Suppressor macrophage treated with lipopolysaccharide for 4 hours (primary cell): ENCODE data around the gene MARCHF6.
"Not testable (repeated sequence)": the region's sequence is repeated elsewhere in the genome, so short reads cannot be mapped to it uniquely, and the experiment has no call there.

Source experiments
- DNase-seq: peaks from one replicate; pipeline ENCODE4 v3.0.0-alpha.2; 2020

The MARCHF6 gene

DNA sequence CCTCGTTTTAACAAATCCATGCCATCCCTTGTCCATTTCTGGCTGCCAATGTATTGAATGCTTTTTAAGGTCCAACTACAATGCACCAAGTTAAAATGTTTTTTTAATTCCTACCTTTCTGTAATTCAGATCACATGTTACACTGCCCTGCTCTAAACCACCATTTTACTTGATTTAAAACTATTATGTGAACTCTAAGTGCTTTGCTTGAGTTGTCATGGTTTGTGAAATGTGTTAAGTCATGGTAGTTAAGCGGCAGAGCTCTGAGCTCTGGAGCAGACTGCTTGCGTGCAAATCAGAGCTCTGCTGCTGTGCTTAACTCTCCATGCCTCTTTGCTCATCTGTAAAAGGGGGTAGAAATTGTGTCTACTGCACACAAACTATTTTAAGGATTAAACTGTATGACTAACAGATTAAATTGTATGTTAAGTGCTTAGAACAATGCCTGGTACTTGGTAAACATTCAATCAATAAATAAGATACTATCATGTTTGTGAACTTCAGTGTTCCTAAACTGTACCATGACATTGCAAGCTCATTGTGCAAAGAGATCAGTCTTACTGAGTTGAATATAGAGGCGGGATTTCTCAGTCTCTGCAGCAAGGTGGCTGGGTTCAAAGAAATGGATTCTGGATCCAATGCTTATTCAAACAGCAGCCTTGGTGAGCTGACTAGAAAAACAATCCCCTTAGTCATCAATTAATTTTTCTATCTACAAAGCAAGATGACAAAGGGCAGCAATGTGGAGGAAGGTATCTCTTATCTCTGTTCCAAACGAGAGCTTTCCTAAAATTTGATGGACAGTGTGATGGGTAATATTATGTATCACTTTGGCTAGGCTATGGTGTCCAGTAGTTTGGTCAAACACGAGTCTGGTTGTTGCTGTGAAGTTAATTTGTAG, 29.7 kb upstream of the MARCHF6 start:
- DNase-seq: no peak

DNA sequence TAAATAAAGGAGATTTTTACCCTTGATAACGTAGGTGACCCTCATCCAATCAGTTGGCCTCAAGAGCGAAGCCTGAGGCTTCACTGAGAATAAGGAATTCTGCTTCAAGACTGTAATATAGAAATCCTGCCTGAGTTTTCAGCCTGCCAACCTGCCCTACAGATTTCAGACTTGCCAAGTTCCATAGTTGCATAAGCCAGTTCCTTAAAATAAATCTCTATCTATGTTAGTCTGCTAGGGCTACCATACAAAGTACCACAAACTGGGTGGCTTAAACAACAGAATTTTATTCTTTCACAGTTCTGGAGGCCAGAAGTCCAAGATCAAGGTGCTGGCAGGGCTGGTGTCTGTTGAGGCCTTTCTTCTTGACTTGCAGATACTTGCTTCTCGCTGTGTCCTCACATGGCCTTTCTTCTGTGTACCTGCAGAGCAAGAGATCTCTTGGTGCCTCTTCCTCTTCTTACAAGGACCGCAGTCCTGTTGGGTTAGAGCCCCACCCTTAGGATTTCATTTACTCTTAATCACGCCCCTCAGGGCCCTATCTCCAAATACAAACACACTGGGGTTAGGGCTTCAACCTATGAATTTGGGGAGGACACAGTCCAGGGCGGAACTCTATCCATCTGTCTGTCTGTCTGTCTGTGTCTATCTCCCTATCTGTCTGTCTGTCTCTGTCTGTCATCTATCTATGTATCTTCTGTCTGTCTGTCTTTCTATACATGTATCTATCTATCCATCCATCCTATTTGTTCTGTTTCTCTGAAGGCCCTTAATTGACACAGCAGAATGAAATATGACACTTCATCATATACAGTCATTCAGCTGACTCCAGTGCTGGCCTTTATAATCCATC, 28.8 kb upstream of the MARCHF6 start:
- DNase-seq: no peak

DNA sequence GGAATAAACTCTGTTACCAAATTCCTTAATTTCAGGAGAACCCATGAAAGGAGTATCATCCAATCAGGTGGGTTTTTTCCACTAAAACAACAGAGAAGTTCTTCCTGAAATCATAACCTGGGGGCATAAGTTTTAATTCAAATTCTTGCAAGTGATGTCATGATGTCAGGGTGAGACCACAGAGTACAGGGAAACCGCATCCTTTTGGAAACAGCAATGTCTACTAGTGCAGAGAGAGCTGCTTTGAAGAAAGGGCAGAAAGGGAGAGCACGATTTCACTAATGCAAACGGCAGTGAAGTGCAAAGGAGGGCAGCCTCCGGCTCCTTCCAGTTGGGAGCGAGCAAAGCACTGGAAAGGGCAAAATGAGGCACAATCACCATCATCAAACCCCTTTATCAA, 25.2 kb upstream of the MARCHF6 start:
- no peak for DNase-seq

DNA sequence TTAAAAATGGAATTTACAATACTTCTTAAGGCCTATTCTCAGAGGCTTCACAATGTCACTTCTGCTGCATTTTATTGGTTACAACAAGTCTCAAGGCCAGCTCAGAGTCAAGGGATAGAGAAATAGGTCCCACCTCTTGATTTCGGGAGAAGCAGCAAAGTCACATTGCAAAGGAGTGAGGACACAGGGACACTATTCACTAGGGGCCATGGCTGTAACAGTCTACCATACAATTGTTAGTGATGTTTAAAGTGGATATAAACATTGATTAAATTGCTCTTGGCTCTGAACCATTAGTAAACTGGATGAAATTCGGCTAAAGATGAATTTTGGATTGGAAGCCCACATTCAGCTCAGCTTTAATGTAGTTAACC, 24.1 kb upstream of the MARCHF6 start:
- DNase-seq: no peak

DNA sequence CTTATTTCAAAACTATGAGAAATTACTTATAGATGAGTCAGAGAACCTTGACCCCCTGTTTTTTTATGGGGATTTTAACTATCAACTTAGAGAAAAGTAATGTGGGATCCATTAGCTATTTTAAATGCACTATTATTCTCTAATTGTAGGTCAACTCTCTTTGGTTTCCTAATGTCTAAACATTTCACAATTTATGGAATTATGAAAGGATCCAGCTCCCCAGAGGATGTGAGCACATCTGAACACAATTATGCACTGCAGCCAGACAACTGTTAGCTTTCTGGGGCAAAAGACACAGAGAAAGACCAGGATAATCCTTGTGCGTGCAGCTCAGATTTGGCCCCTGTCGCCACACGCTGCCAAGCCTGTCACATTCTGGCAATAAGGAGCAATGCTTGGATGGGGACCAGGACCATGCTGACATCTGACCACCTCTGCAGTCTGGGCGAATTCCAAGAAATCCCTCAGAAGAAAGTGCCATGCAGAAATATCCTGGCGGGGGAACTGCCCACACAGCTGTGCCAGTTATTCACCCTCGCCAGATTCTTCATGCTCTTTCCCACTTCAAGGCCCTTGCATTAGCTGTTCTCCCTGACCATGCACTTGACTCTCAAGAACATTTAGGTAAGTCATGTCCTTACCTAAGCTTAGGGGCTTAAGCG, 23.5 kb upstream of the MARCHF6 start:
- DNase-seq: no peak

DNA sequence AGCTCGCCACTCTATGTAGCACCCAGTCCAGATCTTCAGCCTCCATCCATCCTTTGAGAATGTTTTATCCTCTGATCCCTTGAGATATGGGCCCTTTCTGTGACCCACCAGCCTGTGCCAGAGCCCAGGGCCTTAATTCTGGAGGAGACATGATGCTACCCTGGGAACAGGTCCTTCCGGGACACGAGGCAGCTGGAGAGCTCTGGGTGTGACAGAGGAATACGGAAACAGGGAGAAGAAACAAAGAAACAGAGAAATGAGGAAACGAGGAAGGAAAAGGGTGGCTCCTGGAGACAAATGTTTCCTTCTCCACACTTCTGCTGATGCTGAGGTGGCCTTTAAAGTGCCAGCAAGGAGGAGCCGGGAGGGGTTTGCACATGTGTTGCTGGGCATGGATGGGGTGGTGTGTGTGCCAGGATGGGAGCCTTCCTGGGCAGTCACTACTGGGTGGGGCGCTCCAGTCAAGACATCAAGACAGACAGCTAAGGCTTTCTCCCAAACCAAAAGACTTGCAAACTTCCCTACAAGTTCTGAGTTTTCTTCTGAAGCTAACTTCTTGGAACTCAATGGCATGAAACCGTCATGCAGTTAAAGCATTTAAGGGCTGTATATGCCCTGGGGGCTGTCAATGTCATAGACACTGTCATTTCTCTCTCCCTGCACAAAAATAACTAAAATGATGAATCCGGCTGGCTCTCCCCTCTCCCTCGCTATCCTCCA, 22.8 kb upstream of the MARCHF6 start:
- no peak for DNase-seq

DNA sequence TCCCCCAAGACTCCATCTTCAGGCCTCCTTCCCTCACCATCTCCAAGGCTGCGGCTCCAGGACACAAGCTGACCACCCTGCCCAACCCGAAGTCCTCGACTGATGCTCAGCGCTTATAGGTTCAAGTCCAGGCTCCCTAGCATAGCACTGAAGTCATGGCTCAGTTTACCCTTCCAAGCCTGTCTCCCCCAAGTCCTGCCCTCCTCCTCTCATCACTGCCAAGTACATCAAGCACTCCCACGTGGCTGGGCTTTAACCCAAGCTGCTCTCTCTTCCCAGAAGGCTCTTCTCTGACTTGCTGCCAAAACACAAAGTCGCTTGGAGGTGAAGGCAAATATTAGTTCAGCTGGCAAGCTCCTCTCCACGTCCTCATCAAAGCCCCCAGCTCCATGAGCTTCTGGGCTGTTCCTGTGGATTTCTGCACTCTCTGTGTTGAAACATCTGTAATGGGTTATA, 22.1 kb upstream of the MARCHF6 start:
- no peak for DNase-seq

DNA sequence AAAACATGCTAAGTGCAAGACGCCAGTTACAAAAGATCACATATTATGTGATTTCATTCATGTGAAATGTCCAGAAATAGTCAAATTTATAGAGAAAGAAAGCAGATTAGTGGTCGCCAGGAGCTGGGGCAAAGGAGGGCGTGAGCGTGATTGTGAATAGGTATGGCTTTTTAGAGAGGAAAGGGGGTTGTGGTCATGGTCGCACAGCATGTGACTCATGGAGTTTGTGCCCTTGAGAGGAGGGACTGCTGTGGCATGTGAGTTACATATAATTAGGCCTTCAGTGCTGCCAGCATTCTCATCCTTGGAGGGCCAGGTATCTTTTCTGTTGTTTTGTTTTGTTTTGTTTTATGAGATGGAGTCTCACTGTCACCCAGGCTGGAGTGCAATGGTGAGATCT, 21.2 kb upstream of the MARCHF6 start:
- DNase-seq: no peak

DNA sequence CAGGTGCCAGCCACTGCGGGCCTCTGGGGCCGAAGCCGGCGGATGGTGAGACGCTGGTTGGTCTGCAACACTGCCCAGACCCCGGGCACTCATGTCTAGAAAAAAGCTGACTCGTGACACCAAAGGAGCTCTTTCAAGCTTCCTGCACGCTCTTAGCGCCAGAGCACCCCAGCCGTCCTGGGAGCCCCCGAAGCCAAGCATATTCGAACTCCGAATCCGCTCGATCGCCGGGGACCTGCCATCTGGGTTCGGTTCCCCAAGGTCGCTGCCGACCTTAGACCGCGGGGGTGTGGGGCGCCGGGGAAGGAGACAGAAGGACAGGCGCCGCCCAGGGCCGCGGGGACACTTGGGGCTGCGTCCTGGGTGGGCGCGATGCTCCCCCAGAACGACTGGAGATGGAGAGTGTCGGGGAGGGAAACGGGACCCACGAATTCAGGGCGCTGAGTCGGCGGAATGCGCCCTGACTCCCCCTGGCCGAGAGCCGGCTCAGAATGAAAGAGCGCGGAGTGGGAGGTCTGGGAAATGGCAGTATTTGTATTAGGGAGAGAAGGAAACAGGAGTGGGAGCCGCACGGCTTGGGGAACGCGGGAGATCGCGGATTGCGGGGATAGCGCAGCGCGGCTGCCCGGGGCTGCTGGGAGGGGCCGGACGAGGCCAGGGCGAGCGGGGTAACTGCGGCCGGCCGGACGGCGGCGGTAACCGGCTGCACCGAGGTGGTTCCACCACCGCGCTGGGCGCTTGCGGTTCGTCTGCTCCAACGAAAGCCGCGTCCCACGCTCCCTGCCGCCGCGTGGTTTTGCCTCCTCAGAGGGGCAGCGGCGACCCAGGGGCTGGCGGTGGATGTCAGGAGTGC, 20.1 kb upstream of the MARCHF6 start:
- DNase-seq: peak; percentile 39

DNA sequence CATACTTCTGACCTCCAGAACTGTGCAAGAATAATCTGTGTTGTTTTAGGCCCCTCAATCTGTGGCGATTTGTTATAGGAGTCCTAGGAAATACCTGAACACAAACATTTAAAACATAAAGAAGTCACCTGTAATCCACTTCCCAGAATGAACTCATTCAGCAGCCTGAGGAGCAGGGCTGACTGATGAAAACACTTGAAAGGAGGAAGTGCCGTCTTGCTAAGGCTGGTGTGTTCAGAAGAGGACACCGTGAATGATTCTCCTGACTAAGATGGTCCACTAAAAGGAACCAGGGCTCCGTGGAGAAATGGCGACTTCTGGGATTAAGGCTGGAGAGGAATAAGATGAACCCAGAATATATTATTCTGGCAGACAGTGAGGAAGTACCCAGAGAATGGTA, 18.7 kb upstream of the MARCHF6 start:
- DNase-seq: peak; percentile 32

DNA sequence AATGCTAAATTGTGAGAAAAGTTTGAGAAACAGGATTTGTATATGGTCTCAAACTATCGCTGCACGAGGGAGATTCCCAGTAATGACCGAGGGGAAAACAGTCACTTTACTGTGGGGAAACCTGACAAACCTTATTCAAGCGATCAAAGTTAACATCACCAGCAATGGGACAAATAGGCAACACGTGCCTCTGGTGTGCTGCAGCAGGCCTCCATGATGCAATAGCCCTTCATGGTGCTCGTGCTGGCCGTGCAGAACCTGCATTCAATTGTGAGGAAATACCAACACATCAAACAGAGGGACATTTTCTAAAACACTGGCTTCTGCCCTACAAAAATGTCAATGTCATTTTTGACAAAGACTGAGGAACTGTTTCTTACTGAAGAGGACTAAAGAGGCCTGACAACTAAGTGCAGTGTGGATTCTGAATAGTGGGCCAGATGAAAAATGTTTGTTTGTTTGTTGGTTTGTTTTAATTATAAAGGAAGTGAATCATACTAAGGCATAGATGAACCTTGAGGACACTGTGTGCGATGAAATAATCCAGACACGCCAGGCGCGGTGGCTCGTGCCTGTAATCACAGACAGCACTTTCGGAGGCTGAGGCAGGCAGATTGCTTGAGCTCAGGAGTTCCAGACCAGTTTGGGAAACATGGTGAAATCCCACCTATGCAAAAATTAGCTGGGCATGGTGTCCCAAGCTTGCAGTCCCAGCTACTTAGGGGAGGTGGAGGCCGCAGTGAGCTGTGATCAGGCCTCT, 17.6 kb upstream of the MARCHF6 start:
- DNase-seq: no peak

DNA sequence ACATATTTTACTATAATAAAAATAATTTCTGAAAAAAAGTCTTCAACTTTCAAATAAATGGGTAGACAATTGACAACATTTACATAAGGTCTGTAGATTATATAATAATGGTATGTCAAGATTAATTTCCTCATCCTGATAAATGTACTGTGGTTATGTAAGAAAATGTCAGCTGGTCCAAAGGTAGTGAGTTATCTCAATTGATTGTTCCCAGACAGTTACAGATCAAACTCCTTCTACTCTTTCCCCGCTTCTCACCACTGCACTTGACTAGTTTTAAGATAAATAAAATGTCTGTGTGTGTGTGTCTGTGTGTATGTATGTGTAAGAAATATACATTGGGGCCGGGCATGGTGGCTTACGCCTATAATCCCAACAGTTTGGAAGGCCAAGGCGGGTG, 16.4 kb upstream of the MARCHF6 start:
- DNase-seq: no peak

DNA sequence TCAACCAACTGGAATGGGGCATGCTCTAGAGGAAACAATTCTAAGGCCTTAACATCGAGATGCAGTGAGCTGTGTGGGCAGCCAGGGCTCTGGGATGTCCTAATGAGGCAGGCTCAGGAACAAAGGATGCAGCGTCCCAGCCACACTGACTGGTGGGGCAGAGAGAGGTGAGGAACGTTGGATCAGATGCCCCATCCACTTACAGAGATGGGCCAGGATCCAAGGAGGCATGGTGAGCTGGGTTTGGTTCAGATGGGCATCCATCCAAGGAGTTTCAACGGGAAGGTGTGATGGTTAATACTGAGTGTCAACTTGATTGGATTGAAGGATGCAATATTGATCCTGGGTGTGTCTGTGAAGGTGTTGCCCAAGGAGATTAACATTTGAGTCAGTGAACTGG, 15.5 kb upstream of the MARCHF6 start:
- no peak for DNase-seq

DNA sequence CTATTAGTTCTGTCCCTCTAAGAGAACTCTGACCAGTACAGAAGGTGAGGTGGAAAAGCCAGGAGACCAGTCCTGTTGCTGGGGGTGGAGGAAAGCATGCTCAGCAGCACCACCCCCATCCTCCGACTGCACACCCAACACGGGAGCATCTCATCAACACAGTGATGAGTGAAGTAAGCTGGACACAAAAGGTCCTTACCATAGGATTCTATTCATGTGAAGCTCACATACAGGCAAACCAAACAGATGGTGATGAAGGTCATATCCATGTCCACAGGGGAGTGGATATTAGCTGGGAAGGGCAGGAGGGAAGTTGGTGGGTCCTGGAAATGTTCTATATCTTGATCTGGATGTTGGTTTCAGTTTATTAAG, 14.8 kb upstream of the MARCHF6 start:
- no peak for DNase-seq

DNA sequence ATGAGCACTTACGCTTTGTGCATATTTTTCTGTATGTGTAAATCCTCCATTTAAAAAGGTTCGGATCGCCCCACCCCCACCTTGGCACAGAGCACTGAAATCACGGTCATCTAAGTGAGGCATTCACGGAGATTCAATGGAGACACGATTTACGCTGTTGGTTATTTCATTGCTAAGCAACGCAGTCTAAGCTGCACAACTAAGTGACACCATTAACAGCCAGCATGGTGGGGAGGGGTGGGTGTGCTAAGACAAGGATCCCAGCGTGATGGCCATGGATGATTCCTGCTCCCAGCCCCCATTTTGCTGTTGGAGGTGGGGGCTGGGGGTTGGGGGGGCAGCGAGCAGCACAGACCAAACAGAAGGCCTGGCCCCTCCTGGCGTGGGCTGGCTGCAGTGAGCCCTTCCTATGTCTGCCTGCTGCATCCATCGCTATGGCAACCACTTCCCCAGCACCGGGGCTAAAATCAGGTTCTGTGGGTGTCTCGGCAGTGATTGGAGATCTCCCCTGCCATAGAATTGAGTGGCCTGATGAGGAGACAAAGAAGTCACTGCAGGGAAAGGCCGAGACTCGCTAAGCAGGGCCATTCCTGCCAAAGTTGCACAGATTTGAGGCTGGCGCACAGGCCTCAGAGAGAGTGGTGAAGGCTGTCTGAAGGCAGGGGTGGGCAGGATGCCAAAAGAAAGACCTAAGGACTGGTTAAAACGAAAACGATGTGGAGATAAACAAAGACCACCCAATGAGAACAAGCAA, 14.3 kb upstream of the MARCHF6 start:
- DNase-seq: no peak

DNA sequence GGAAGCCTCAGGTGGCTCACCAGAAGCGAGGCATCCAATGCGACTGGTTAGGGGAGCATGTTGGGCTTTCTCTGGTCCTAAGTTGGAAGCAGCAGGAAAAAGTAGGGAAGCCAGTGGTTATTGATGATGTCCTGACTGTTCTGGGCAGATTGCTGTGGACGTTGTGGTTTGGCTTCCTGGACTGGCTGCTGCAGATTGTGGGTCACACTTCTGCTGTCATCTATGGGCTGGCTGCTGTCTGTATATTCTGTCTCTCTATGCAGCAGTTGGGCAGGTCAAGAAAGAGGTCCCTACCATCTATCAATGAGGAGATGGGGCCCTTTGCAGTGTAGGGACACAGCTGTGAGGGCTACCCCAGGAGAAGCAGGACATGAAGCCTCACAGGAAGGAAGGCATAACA, 13.5 kb upstream of the MARCHF6 start:
- DNase-seq: no peak

DNA sequence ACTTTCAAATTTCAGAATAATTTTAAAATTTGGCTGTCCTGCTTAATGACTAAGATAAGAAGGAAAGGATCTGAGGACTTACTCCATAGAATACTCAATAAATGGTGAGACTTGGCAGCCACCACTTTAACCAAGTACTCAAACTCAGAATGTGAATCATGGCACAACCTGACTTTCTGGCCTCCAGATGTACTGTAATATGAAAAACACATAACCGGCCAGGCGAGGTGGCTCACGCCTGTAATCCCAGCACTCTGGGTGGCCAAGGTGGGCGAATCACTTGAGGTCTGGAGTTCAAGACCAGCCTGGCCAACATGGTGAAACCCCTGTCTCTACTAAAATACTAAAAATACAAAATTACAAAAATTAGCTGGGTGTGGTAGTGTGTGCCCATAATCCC, 10.0 kb upstream of the MARCHF6 start:
- no peak for DNase-seq

DNA sequence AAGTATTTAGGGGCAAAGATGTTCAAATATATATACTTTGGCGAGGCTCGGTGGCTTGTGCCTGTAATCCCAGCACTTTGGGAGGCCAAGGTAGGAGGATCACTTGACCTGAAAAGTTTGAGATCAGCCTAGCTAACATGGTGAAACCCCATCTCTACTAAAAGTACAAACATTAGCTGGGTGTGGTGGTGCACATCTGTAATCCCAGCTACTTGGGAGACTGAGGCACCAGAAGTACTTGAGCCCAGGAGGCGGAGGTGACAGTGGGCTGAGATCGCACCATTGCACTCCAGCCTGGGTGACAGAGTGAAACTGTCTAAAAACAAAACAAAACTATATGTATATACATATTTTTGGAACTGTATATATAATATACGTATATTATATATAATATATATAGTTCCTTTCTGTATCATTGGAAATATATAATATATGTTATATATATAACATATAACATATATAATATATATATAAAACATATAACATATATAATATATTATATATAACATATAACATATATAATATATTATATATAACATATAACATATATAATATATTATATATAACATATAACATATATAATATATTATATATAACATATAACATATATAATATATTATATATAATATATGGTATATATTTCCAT, 8.9 kb upstream of the MARCHF6 start:
- DNase-seq: not testable (repeated sequence)

DNA sequence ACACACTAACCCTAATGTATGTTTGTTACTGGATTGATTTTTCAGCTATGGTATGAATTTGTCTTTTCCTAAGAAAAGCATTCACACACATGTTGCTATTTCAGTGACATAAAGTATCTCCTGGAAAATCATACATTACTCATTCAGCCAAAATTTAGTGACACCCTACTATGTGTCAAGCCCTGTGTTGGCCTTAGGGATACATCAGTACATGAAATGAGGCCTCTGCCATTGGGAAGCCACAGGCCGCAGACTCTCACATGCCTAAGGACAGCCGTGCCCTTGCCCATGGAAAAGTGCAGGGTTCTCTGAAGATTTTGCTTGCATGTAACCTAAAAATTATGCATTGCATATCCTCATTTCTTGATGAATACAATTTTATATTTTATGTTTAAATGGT, 5.2 kb upstream of the MARCHF6 start:
- no peak for DNase-seq
